RPMI8226 (cell line): Measurements from ENCODE around the gene BDNF.
"Not testable (repeated sequence)": the region's sequence is repeated elsewhere in the genome, so short reads cannot be mapped to it uniquely, and the experiment has no call there.

Experiments
- DNase-seq: peaks from one replicate; pipeline ENCODE4 v3.0.0-alpha.2; 2015

BDNF gene

GRCh38 chr11:27663326-27663725 is 36.9 kb downstream of the BDNF start:
- DNase-seq = no peak

GRCh38 chr11:27660171-27660570 is 40.1 kb downstream of the BDNF start:
- DNase-seq = no peak

GRCh38 chr11:27658535-27659236 is 41.6 kb downstream of the BDNF start:
- DNase-seq = no peak

- no peak for DNase-seq
Measured at GRCh38 chr11:27656806-27657483, 43.3 kb downstream of the BDNF start.

GRCh38 chr11:27656320-27656719 is 43.9 kb downstream of the BDNF start:
- DNase-seq = no peak

GRCh38 chr11:27653990-27654758 is 46.1 kb downstream of the BDNF start:
- DNase-seq = no peak

GRCh38 chr11:27651711-27652110 is 48.5 kb downstream of the BDNF start:
- DNase-seq = no peak

GRCh38 chr11:27650988-27651387 is 49.3 kb downstream of the BDNF start:
- no peak for DNase-seq

GRCh38 chr11:27649800-27650199 is 50.5 kb downstream of the BDNF start:
- DNase-seq = no peak

- DNase-seq = no peak
Measured at GRCh38 chr11:27648840-27649239, 51.4 kb downstream of the BDNF start.

GRCh38 chr11:27646051-27646818 is 54.0 kb downstream of the BDNF start:
- no peak for DNase-seq

GRCh38 chr11:27642954-27643353 is 57.3 kb downstream of the BDNF start:
- DNase-seq = no peak

GRCh38 chr11:27640954-27641353 is 59.3 kb downstream of the BDNF start:
- DNase-seq = no peak

- DNase-seq = no peak
Measured at GRCh38 chr11:27635567-27636037, 64.7 kb downstream of the BDNF start.

- DNase-seq = not testable (repeated sequence)
Measured at GRCh38 chr11:27634776-27635175, 65.5 kb downstream of the BDNF start.

GRCh38 chr11:27634282-27634681 is 66.0 kb downstream of the BDNF start:
- not testable (repeated sequence) for DNase-seq

- DNase-seq = not testable (repeated sequence)
Measured at GRCh38 chr11:27629023-27629422, 71.2 kb downstream of the BDNF start.

- DNase-seq = no peak
Measured at GRCh38 chr11:27627979-27628378, 72.3 kb downstream of the BDNF start.

- DNase-seq = no peak
Measured at GRCh38 chr11:27626938-27627586, 73.2 kb downstream of the BDNF start.

- DNase-seq = no peak
Measured at GRCh38 chr11:27626269-27626937, 73.9 kb downstream of the BDNF start.

- DNase-seq = no peak
Measured at GRCh38 chr11:27625347-27625912, 74.8 kb downstream of the BDNF start.
